Measurements from ENCODE around the gene NCR2.
A peak's percentile ranks its signal among the peaks of the same experiment; 100 is the strongest.

The NCR2 gene

GRCh38 chr6:41360314-41360685, 24.9 kb downstream of the NCR2 start:
- no peak for TF ChIP-seq CTCF (IDR thresholded peaks at IDR 0.05; ENCODE audit: control extremely low read depth, extremely low read depth, low read depth, missing control alignments)
- CTCF ChIA-PET = interaction anchor here (1.1 to 1.4 kb wide), 2 partner anchors 8 to 11 kb away, joined by 3 read pairs; no protein-coding TSS in a partner anchor
- POLR2A ChIA-PET = no interaction called here
- DNase-seq (ENCODE audit: extremely low spot score) = no peak

GRCh38 chr6:41366150-41366549, 30.7 kb downstream of the NCR2 start:
- POLR2A ChIA-PET = no interaction called here
- no peak for DNase-seq (ENCODE audit: extremely low spot score)
- no peak for TF ChIP-seq CTCF (IDR thresholded peaks at IDR 0.05; ENCODE audit: control extremely low read depth, extremely low read depth, low read depth, missing control alignments)
- CTCF ChIA-PET = interaction anchor here (3.1 kb wide), 1 partner anchor 60 kb away, joined by 24 read pairs; no protein-coding TSS in a partner anchor

- DNase-seq (ENCODE audit: extremely low spot score) = no peak
- TF ChIP-seq CTCF (IDR thresholded peaks at IDR 0.05; ENCODE audit: control extremely low read depth, extremely low read depth, low read depth, missing control alignments) = no peak
- POLR2A ChIA-PET = no interaction called here
- CTCF ChIA-PET = interaction anchor here (0.6 to 4.2 kb wide), 24 partner anchors 18 to 420 kb away, joined by 3 to 48 read pairs (median 8); partner anchors contain the start of gene TOMM6
These were observed 31.7 kb downstream of the NCR2 start for GRCh38 chr6:41367061-41367460.

- POLR2A ChIA-PET = no interaction called here
- CTCF ChIA-PET = interaction anchor here (0.6 to 4.2 kb wide), 52 partner anchors 11 to 419 kb away, joined by 3 to 48 read pairs (median 5); partner anchors contain the start of gene TOMM6
- DNase-seq (ENCODE audit: extremely low spot score) = peak; percentile 32
- peak; percentile 50 for TF ChIP-seq CTCF (IDR thresholded peaks at IDR 0.05; ENCODE audit: control extremely low read depth, extremely low read depth, low read depth, missing control alignments)
These were observed 32.3 kb downstream of the NCR2 start for GRCh38 chr6:41367700-41368099.

- CTCF ChIA-PET = interaction anchor here (0.8 to 4.2 kb wide), 7 partner anchors 10 to 314 kb away, joined by 3 to 48 read pairs (median 4); no protein-coding TSS in a partner anchor
- no peak for DNase-seq (ENCODE audit: extremely low spot score)
- no peak for TF ChIP-seq CTCF (IDR thresholded peaks at IDR 0.05; ENCODE audit: control extremely low read depth, extremely low read depth, low read depth, missing control alignments)
- POLR2A ChIA-PET = no interaction called here
These were observed 35.2 kb downstream of the NCR2 start for GRCh38 chr6:41370488-41371111.

GRCh38 chr6:41371461-41371991, 36.1 kb downstream of the NCR2 start:
- DNase-seq (ENCODE audit: extremely low spot score) = no peak
- ChIA-PET CTCF (interaction anchor here (1.0 to 2.5 kb wide), 2 partner anchors 11 to 310 kb away, joined by 3 to 5 read pairs; no protein-coding TSS in a partner anchor), POLR2A (no interaction called here)
- TF ChIP-seq CTCF (IDR thresholded peaks at IDR 0.05; ENCODE audit: control extremely low read depth, extremely low read depth, low read depth, missing control alignments) = no peak
